Endothelial cell of umbilical vein (primary cell): Measurements from ENCODE around the gene SLC7A11. TPM values are rescaled to one million over a fixed set of nuclear protein-coding genes. Genes with fewer than 3 reads are reported as not detected.

Experiments
- BruUV-seq: library from RNA; stranded (reverse); fragments of 400-500 nt; replicated peaks from 2 replicates; lab custom pipeline; 2021; lab: Mats Ljungman, UMichigan
- CTCF ChIA-PET: fragments of 300-600, 350-600 bp; sonication (Branson Sonifier 250); formaldehyde crosslinking; loops from one replicate; lab custom pipeline; 2021; ENCODE audit warnings: antibody characterized with exemption, inconsistent platforms; lab: Charles Lee
- POLR2A ChIA-PET: fragments of 300-600, 350-600 bp; sonication (Branson Sonifier 250); formaldehyde crosslinking; loops from one replicate; lab custom pipeline; 2021; ENCODE audit warnings: antibody characterized with exemption, inconsistent platforms; lab: Charles Lee
- DNase-seq: peaks from one replicate; pipeline ENCODE4 v3.0.0-alpha.2; 2011; ENCODE audit warnings: low read depth, low spot score
- FAIRE-seq: peaks from 2 replicates; lab custom pipeline; 2011; peaks lifted over from hg19 to GRCh38; lab: Jason Lieb, UNC
- H2AFZ ChIP-seq: 2 replicates; pipeline ENCODE4 v1.6.0; 2012; ENCODE audit warnings: low read depth, low read length, control low read depth, inconsistent platforms
- H3K27ac ChIP-seq: 2 replicates; pipeline ENCODE4 v1.5.1; 2011; ENCODE audit warnings: low read depth, mild to moderate bottlenecking, control low read depth, low read length, moderate library complexity; ENCODE audit not compliant: insufficient read depth
- H3K27me3 ChIP-seq, 2 experiments: 2 replicates each; pipeline versions ENCODE4 v1.6.0 to v1.6.1; 2011; ENCODE audit warnings: low read length in 2 of 2, mixed read lengths in 1 of 2; ENCODE audit not compliant: control insufficient read depth in 2 of 2, insufficient read depth in 2 of 2
- H3K36me3 ChIP-seq, 2 experiments: 2 replicates in 1 of 2; 3 replicates in 1 of 2; pipeline ENCODE4 v1.5.1; 2011; ENCODE audit warnings: low read length in 2 of 2, mild to moderate bottlenecking in 1 of 2, moderate library complexity in 1 of 2; ENCODE audit not compliant: control insufficient read depth in 2 of 2, insufficient read depth in 2 of 2; ENCODE audit errors: extremely low read depth in 1 of 2
- H3K4me1 ChIP-seq: 3 replicates; pipeline ENCODE4 v1.5.1; 2011; ENCODE audit warnings: mild to moderate bottlenecking, low read length; ENCODE audit not compliant: control insufficient read depth, insufficient read depth; ENCODE audit errors: extremely low read depth
- H3K4me2 ChIP-seq: 2 replicates; pipeline ENCODE4 v1.6.1; 2011; ENCODE audit warnings: low read length, control low read depth, mixed read lengths; ENCODE audit not compliant: insufficient read depth
- H3K4me3 ChIP-seq, 3 experiments: fragments of 200-600 bp in 1 of 3; sonication (generic), shearing (Covaris generic) in 1 of 3; replicated peaks in 1 of 3; 2 replicates each; pipeline ENCODE4 v1.5.1; 2011 to 2016; ENCODE audit warnings: control low read depth in 3 of 3, low read length in 3 of 3, mild to moderate bottlenecking in 2 of 3, inconsistent platforms in 1 of 3, low read depth in 1 of 3, moderate library complexity in 1 of 3; ENCODE audit not compliant: insufficient read depth in 1 of 3
- H3K79me2 ChIP-seq: 2 replicates; pipeline ENCODE4 v1.6.0; 2012; ENCODE audit warnings: low read length, inconsistent platforms; ENCODE audit not compliant: control insufficient read depth, insufficient read depth
- H3K9ac ChIP-seq: replicated peaks from 2 replicates; pipeline ENCODE3; 2011; ENCODE audit warnings: low read length, control low read depth; ENCODE audit not compliant: insufficient read depth; ENCODE audit errors: extremely low read depth
- H3K9me1 ChIP-seq: replicated peaks from 3 replicates; pipeline ENCODE4 v1.6.0; 2011; ENCODE audit warnings: mild to moderate bottlenecking, low read length; ENCODE audit not compliant: control insufficient read depth, insufficient read depth; ENCODE audit errors: extremely low read depth
- H3K9me3 ChIP-seq: replicated peaks from 2 replicates; pipeline ENCODE4 v1.5.1; 2012; ENCODE audit warnings: low read length, inconsistent platforms; ENCODE audit not compliant: control insufficient read depth, insufficient read depth
- H4K20me1 ChIP-seq: replicated peaks from 2 replicates; pipeline ENCODE3; 2011; ENCODE audit warnings: mild to moderate bottlenecking, low read length; ENCODE audit not compliant: control insufficient read depth, insufficient read depth; ENCODE audit errors: extremely low read depth
- CTCF ChIP-seq, 2 donors: IDR thresholded peaks; 1 replicate in 1 of 2; 2 replicates in 1 of 2; pipeline ENCODE4 v1.5.1; 2011; ENCODE audit warnings: low read length in 2 of 2, mild to moderate bottlenecking in 2 of 2, moderate library complexity in 2 of 2, control low read depth in 1 of 2, inconsistent platforms in 1 of 2, low read depth in 1 of 2; ENCODE audit not compliant: insufficient read depth in 1 of 2; ENCODE audit errors: extremely low read depth in 1 of 2
- EZH2 ChIP-seq: IDR thresholded peaks from 2 replicates; pipeline ENCODE4 v1.6.1; 2012; ENCODE audit warnings: borderline replicate concordance, low read depth, mild to moderate bottlenecking, moderate library complexity, low read length, inconsistent platforms; ENCODE audit not compliant: severe bottlenecking
- FOS ChIP-seq: IDR thresholded peaks from 2 replicates; pipeline ENCODE4 v1.6.1; 2011; ENCODE audit warnings: mild to moderate bottlenecking, low read length, moderate library complexity, borderline replicate concordance; ENCODE audit not compliant: insufficient read depth
- GATA2 ChIP-seq: IDR thresholded peaks from 2 replicates; pipeline ENCODE4 v1.7.0; 2011; ENCODE audit warnings: low read depth, mild to moderate bottlenecking, moderate library complexity, mixed read lengths, low read length; ENCODE audit not compliant: insufficient read length, insufficient read depth
- JUN ChIP-seq: IDR thresholded peaks from 2 replicates; pipeline ENCODE4 v1.6.1; 2011; ENCODE audit warnings: borderline replicate concordance, low read depth; ENCODE audit not compliant: insufficient read length, insufficient read depth
- MAX ChIP-seq: IDR thresholded peaks from 2 replicates; pipeline ENCODE4 v1.6.1; 2011; ENCODE audit not compliant: insufficient read depth, insufficient read length
- MYC ChIP-seq: IDR thresholded peaks from one replicate; pipeline ENCODE4 v1.6.1; 2011; ENCODE audit warnings: mild to moderate bottlenecking, low read depth, low read length
- POLR2A ChIP-seq: IDR thresholded peaks from 2 replicates; pipeline ENCODE4 v1.6.1; 2012; ENCODE audit warnings: low read depth, mild to moderate bottlenecking, control low read depth, low read length
- POLR2AphosphoS5 ChIP-seq: IDR thresholded peaks from 2 replicates; pipeline ENCODE4 v1.6.1; 2012; ENCODE audit warnings: low read depth, mild to moderate bottlenecking, control low read depth, low read length, moderate library complexity; ENCODE audit not compliant: insufficient read depth
- dilution Hi-C: fragments of 300-500 bp; cut with MboI; formaldehyde crosslinking; loops from one replicate; pipeline ENCODE4 v1.15.0; 2019; ENCODE audit warnings: low sequenced_read_pairs; ENCODE audit not compliant: extremely low pct_ligation_motif_present
- intact Hi-C: fragments of 100-400 bp; cut with micrococcal nuclease; formaldehyde crosslinking; loops from one replicate; pipeline ENCODE4 v1.10.0; 2022
- polyA plus RNA-seq, 4 experiments: library from polyadenylated mRNA; depleted of rRNA in 3 of 4; stranded (reverse) in 3 of 4; unstranded in 1 of 4; fragments of >200 nt; gene quantifications; 2 replicates each; pipeline versions ENCODE4 v1.2.1 to v1.2.3, GENCODE V29; 2011 to 2012; ENCODE audit warnings: missing spikeins in 1 of 4
- total RNA-seq: library from RNA; stranded (reverse); gene quantifications from 2 replicates; pipeline ENCODE4 v1.2.3, GENCODE V29; 2021

Gene SLC7A11
- total and polyA plus RNA-seq, 2 donors (not counting 3 experiments of a cell fraction or from before 2014, with no cell fraction given): 28.4 to 82.7 TPM

- no peaks in the 10 kb centered on the region for H4K20me1 ChIP-seq
- H3K4me3 ChIP-seq: no peak overlapping the region
- no peak for DNase-seq
- H3K4me2 ChIP-seq: no peak overlapping the region
- dilution Hi-C loops (no loop called here), intact Hi-C loops (no loop called here)
- H3K9me3 ChIP-seq: no peaks in the 10 kb centered on the region
- H3K79me2 ChIP-seq: no peaks in the 10 kb centered on the region
- H3K4me1 ChIP-seq: peaks cover 11% of the 10 kb centered on the region
- no peak for FAIRE-seq
- no peaks in the 10 kb centered on the region for H3K9me1 ChIP-seq
- H3K27ac ChIP-seq: no peak overlapping the region
- ChIA-PET POLR2A (no interaction called here), CTCF (no interaction called here)
- BruUV-seq: no TSS peak
- TF ChIP-seq POLR2A: no peak
- no peak for TF ChIP-seq GATA2
- no peak for TF ChIP-seq CTCF (IDR thresholded peaks at IDR 0.05; ENCODE audit: extremely low read depth in 1 of 2, insufficient read depth in 1 of 2, low read depth in 1 of 2, low read length in 2 of 2)
- TF ChIP-seq POLR2AphosphoS5: no peak
- TF ChIP-seq JUN: no peak
- TF ChIP-seq MYC: no peak
- H3K36me3 ChIP-seq: no peaks in the 10 kb centered on the region
- no peaks in the 10 kb centered on the region for H3K27me3 ChIP-seq
- H3K9ac ChIP-seq: no peak overlapping the region
- no peak overlapping the region for H2AFZ ChIP-seq
Observed at GRCh38 chr4:138262469-138262868, 20.3 kb upstream of the SLC7A11 start.

- no peak for DNase-seq
Observed at GRCh38 chr4:138262030-138262429, 19.9 kb upstream of the SLC7A11 start.

More at GRCh38 chr4:138262030-138262429, 19.9 kb upstream of the SLC7A11 start:
- H3K4me3 ChIP-seq: no peak overlapping the region
- H2AFZ ChIP-seq: no peak overlapping the region
- H3K4me1 ChIP-seq: peaks cover 11% of the 10 kb centered on the region
- no peak for TF ChIP-seq FOS
- no peak for TF ChIP-seq CTCF (IDR thresholded peaks at IDR 0.05; ENCODE audit: extremely low read depth in 1 of 2, insufficient read depth in 1 of 2, low read depth in 1 of 2, low read length in 2 of 2)
- TF ChIP-seq POLR2AphosphoS5: no peak
- TF ChIP-seq GATA2: no peak
- TF ChIP-seq EZH2: no peak
- no peak for TF ChIP-seq POLR2A
- no peak for TF ChIP-seq JUN
- no peak for TF ChIP-seq MYC
- TF ChIP-seq MAX: no peak
- no peak overlapping the region for H3K9ac ChIP-seq
- intact Hi-C loops (no loop called here), dilution Hi-C loops (no loop called here)
- H3K27ac ChIP-seq: no peak overlapping the region
- no peak for FAIRE-seq
- no peaks in the 10 kb centered on the region for H3K36me3 ChIP-seq
- POLR2A ChIA-PET: no interaction called here
- H3K9me1 ChIP-seq: no peaks in the 10 kb centered on the region
- no peaks in the 10 kb centered on the region for H3K79me2 ChIP-seq
- BruUV-seq: no TSS peak
- H3K9me3 ChIP-seq: no peaks in the 10 kb centered on the region
- H3K27me3 ChIP-seq: no peaks in the 10 kb centered on the region
- CTCF ChIA-PET: interaction anchor here (1.4 kb wide), 1 partner anchor 8 kb away, joined by 4 read pairs; no protein-coding TSS in a partner anchor
- no peak overlapping the region for H3K4me2 ChIP-seq
- no peaks in the 10 kb centered on the region for H4K20me1 ChIP-seq
